DOHH2 (cell line): ENCODE measurements around the gene SERINC2.
"Not testable (repeated sequence)": the region's sequence is repeated elsewhere in the genome, so short reads cannot be mapped to it uniquely, and the experiment has no call there.

Experiments used
- H3F3A ChIP-seq: fragments of 200-600 bp; sonication (generic), shearing (Covaris generic); 2 replicates; pipeline ENCODE4 v1.6.0; 2016; ENCODE audit warnings: antibody characterized with exemption, mild to moderate bottlenecking; ENCODE audit not compliant: control insufficient read depth, insufficient read depth
- H3K27ac ChIP-seq: fragments of 200-600 bp; sonication (generic); 2 replicates; pipeline ENCODE4 v1.5.1; 2014; ENCODE audit warnings: low read depth, mild to moderate bottlenecking, low read length, moderate library complexity
- H3K27me3 ChIP-seq: fragments of 200-600 bp; sonication (generic); 2 replicates; pipeline ENCODE4 v1.6.1; 2014; ENCODE audit warnings: mild to moderate bottlenecking, low read length, mixed read lengths; ENCODE audit not compliant: control insufficient read depth
- H3K36me3 ChIP-seq: fragments of 200-600 bp; sonication (generic); 2 replicates; pipeline ENCODE4 v1.6.1; 2014; ENCODE audit warnings: mild to moderate bottlenecking, low read length, moderate library complexity, mixed read lengths; ENCODE audit not compliant: control insufficient read depth
- H3K4me1 ChIP-seq: fragments of 200-600 bp; sonication (generic); 2 replicates; pipeline ENCODE4 v1.6.1; 2014; ENCODE audit warnings: mild to moderate bottlenecking, low read length, mixed read lengths; ENCODE audit not compliant: control insufficient read depth
- H3K4me2 ChIP-seq: fragments of 200-600 bp; sonication (generic); 2 replicates; pipeline ENCODE4 v1.6.0; 2014; ENCODE audit warnings: mild to moderate bottlenecking, low read length, moderate library complexity
- H3K4me3 ChIP-seq: fragments of 200-600 bp; sonication (generic); 2 replicates; pipeline ENCODE4 v1.5.1; 2014; ENCODE audit warnings: mild to moderate bottlenecking, low read length, mixed read lengths
- H3K79me2 ChIP-seq: fragments of 200-600 bp; sonication (generic); 2 replicates; pipeline ENCODE4 v1.6.1; 2014; ENCODE audit warnings: mild to moderate bottlenecking, low read length, mixed read lengths; ENCODE audit not compliant: control insufficient read depth
- H3K9me2 ChIP-seq: fragments of 200-600 bp; sonication (generic); replicated peaks from 2 replicates; pipeline ENCODE4 v1.6.1; 2014; ENCODE audit warnings: mild to moderate bottlenecking, low read length, mixed read lengths; ENCODE audit not compliant: control insufficient read depth
- H3K9me3 ChIP-seq: fragments of 200-600 bp; sonication (generic); 2 replicates; pipeline ENCODE4 v1.6.1; 2014; ENCODE audit warnings: antibody characterized with exemption, low read length, mixed read lengths; ENCODE audit not compliant: control insufficient read depth, insufficient read depth
- H4K20me1 ChIP-seq: fragments of 200-600 bp; sonication (generic); 2 replicates; pipeline ENCODE4 v1.6.0; 2014; ENCODE audit warnings: low read depth, mild to moderate bottlenecking, antibody characterized with exemption, low read length, moderate library complexity; ENCODE audit not compliant: control insufficient read depth, insufficient read depth
- CTCF ChIP-seq: fragments of 200-600 bp; sonication (generic); IDR thresholded peaks from one replicate; pipeline ENCODE4 v1.5.1; 2014; ENCODE audit warnings: antibody characterized with exemption, mild to moderate bottlenecking, low read depth, low read length; ENCODE audit not compliant: poor library complexity, severe bottlenecking
- EZH2phosphoT487 ChIP-seq: fragments of 200-600 bp; sonication (generic); IDR thresholded peaks from 2 replicates; pipeline ENCODE4 v1.6.1; 2017; ENCODE audit warnings: borderline replicate concordance, mild to moderate bottlenecking, antibody characterized with exemption, low read length, moderate library complexity, mixed read lengths

SERINC2 gene

GRCh38 chr1:31428436-31429221 lies 15.6 kb downstream of the SERINC2 start:
- no peak overlapping the region for H3K4me2 ChIP-seq
- H3K36me3 ChIP-seq = peaks cover 91% of the 10 kb centered on the region
- peaks cover 7% of the 10 kb centered on the region for H3K9me3 ChIP-seq
- H4K20me1 ChIP-seq = no peaks in the 10 kb centered on the region
- H3K4me1 ChIP-seq = peaks cover 47% of the 10 kb centered on the region
- no peaks in the 10 kb centered on the region for H3K9me2 ChIP-seq
- no peak for TF ChIP-seq EZH2phosphoT487
- no peak for TF ChIP-seq CTCF
- H3K27ac ChIP-seq = no peak overlapping the region
- H3K79me2 ChIP-seq = peaks cover 46% of the 10 kb centered on the region
- H3F3A ChIP-seq = peaks cover 11% of the 10 kb centered on the region
- no peak overlapping the region for H3K4me3 ChIP-seq
- H3K27me3 ChIP-seq = no peaks in the 10 kb centered on the region

- Histone ChIP-seq H3K4me1 (peaks cover 38% of the 10 kb centered on the region), H3F3A (peaks cover 11% of the 10 kb centered on the region)
- no peak for TF ChIP-seq EZH2phosphoT487
- TF ChIP-seq CTCF = no peak
These were observed 16.6 kb downstream of the SERINC2 start for GRCh38 chr1:31429583-31429982.

GRCh38 chr1:31431351-31432257 lies 18.6 kb downstream of the SERINC2 start:
- Histone ChIP-seq H3K36me3 (peaks cover 72% of the 10 kb centered on the region), H3K4me1 (peaks cover 19% of the 10 kb centered on the region), H3K79me2 (peaks cover 16% of the 10 kb centered on the region), H3F3A (peaks cover 11% of the 10 kb centered on the region)
- not testable (repeated sequence) for H4K20me1 ChIP-seq, H3K9me2 ChIP-seq, H3K4me2 ChIP-seq, H3K9me3 ChIP-seq, H3K27ac ChIP-seq, H3K27me3 ChIP-seq, H3K4me3 ChIP-seq

More at GRCh38 chr1:31429583-31429982, 16.6 kb downstream of the SERINC2 start:
- peaks cover 92% of the 10 kb centered on the region for H3K36me3 ChIP-seq
- H3K79me2 ChIP-seq = peaks cover 36% of the 10 kb centered on the region
- H3K27me3 ChIP-seq = no peaks in the 10 kb centered on the region
- no peaks in the 10 kb centered on the region for H3K9me2 ChIP-seq
- no peak overlapping the region for H3K27ac ChIP-seq
- no peaks in the 10 kb centered on the region for H4K20me1 ChIP-seq
- no peak overlapping the region for H3K4me3 ChIP-seq
- peaks cover 7% of the 10 kb centered on the region for H3K9me3 ChIP-seq
- no peak overlapping the region for H3K4me2 ChIP-seq
